ENCODE data around the gene HLA-F.

The HLA-F gene

DNA sequence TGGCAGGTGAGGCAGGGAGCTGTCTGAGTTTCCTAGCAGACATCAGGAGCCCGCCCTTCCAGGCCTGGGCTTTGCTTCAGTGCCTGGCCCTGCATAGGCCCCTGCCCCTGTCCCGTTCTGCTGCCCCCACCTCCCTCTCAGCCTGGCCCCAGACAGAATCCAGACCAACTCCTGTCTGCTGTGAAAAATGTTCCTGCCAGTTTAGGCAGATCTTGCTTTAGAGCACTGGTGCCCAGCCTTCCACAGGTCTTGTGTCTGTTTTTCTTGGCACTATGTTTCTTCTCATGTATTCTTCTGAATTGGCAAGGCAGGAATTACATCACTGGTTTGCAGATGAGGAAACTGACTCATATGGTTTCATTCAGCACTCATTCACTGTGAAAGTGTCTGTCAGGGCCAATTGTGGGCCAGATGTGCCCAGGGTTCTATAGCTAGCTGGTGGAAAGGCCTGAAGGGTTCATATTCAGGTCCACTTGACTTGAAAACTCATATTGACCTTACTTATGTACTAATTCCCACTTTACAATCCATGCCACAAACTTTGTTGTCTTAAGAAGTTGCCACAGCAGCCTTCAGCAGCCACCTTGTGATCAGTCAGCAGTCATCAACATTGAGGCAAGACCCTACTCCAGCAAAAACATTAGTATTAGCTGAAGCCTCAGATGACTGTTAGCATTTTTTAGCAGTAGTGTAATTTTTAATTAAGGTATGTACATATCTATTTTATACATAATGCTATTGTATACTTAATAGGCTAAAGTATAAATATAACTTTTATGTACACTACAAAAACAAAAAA lies 40.5 kb downstream of the HLA-F start:
- DNase-seq = no peak

GRCh38 chr6:29764422-29765196 lies 41.4 kb downstream of the HLA-F start:
- DNase-seq = no peak

- no peak for DNase-seq
Measured at GRCh38 chr6:29769336-29769735, 46.1 kb downstream of the HLA-F start.

DNA sequence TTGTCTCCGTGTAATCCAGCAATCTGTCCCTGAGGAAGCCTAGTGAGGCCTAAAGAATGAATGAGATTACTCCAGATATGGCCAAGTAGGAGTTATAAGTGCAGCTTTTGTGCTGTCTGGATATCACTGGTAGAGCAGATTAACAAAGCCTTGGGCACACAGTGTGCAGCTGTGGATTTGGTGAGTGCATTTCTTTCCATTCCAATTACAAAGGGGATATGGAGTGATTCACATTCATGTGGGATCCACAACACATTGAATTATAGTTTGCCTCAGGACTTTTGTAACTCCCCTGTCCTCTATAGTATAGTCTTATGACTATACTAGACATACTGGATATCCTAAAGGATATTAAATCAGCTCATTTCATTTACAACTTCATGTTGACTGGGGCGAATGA lies 47.1 kb downstream of the HLA-F start:
- no peak for DNase-seq

DNA sequence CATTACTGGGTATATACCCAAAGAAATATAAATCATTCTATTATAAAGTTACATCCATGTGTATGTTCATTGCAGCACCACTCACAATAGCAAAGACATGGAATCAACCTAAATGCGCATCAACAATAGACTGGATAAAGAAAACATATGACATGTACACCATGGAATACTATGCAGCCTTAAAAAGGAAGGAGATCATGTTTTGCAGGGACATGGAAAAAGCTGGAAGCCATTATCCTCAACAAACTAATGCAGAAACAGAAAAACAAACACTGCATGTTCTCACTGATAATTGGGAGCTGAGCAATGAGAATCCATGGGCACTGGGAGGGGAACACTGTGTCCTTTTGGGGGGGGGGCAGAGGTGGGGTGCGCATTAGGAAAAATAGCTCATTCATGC lies 53.5 kb downstream of the HLA-F start:
- no peak for DNase-seq

Data from effector CD4-positive, alpha-beta T cell (primary cell).